Measurements from ENCODE around the gene LHFPL4.

GRCh38 chr3:9514956-9515355 lies 38.7 kb downstream of the LHFPL4 start:
- TF ChIP-seq, protein P1, sequence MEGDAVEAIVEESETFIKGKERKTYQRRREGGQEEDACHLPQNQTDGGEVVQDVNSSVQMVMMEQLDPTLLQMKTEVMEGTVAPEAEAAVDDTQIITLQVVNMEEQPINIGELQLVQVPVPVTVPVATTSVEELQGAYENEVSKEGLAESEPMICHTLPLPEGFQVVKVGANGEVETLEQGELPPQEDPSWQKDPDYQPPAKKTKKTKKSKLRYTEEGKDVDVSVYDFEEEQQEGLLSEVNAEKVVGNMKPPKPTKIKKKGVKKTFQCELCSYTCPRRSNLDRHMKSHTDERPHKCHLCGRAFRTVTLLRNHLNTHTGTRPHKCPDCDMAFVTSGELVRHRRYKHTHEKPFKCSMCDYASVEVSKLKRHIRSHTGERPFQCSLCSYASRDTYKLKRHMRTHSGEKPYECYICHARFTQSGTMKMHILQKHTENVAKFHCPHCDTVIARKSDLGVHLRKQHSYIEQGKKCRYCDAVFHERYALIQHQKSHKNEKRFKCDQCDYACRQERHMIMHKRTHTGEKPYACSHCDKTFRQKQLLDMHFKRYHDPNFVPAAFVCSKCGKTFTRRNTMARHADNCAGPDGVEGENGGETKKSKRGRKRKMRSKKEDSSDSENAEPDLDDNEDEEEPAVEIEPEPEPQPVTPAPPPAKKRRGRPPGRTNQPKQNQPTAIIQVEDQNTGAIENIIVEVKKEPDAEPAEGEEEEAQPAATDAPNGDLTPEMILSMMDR (IDR thresholded peaks at IDR 0.05): no peak
- no peak for TF ChIP-seq EP300 (IDR thresholded peaks at IDR 0.05)

Measured in esophagus muscularis mucosa (tissue), 3 donors.